OCI-LY3 (cell line): ENCODE measurements around the gene PRKX.
"Not testable (repeated sequence)": the region's sequence is repeated elsewhere in the genome, so short reads cannot be mapped to it uniquely, and the experiment has no call there.

ENCODE experiments used
- EZH2phosphoT487 ChIP-seq: fragments of 200-600 bp; shearing (Covaris generic); IDR thresholded peaks from 2 replicates; pipeline ENCODE4 v1.6.1; 2018; ENCODE audit warnings: antibody characterized with exemption, mixed run types, low read depth
- TF ChIP-seq, protein P1 (sequence below): fragments of 200-600, 300-600 bp; sonication (generic); IDR thresholded peaks from 2 replicates; pipeline ENCODE4 v1.5.1; 2014; ENCODE audit warnings: antibody characterized with exemption, low read length, low read depth

DNA sequence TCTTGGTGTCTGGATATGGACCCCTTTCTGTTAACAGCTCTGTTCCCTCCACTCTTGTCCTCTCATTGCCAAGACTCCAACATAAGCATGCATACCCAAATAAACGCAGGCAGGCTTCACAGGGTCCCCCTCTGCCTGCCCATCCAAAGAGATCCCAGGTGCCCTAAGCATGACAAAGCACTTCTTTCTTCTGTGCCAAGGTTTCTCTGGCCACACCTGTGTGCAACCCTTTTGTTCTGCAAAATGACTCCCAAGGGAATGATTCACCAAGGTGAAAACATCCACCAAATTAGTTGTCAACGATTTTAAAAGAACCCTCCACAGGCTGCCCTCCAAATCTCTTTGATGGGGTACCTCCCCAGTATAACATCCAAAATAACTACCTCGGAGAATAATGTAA is 11.4 kb downstream of the PRKX start:
- TF ChIP-seq, protein P1, sequence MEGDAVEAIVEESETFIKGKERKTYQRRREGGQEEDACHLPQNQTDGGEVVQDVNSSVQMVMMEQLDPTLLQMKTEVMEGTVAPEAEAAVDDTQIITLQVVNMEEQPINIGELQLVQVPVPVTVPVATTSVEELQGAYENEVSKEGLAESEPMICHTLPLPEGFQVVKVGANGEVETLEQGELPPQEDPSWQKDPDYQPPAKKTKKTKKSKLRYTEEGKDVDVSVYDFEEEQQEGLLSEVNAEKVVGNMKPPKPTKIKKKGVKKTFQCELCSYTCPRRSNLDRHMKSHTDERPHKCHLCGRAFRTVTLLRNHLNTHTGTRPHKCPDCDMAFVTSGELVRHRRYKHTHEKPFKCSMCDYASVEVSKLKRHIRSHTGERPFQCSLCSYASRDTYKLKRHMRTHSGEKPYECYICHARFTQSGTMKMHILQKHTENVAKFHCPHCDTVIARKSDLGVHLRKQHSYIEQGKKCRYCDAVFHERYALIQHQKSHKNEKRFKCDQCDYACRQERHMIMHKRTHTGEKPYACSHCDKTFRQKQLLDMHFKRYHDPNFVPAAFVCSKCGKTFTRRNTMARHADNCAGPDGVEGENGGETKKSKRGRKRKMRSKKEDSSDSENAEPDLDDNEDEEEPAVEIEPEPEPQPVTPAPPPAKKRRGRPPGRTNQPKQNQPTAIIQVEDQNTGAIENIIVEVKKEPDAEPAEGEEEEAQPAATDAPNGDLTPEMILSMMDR, result not testable (repeated sequence)
- not testable (repeated sequence) for TF ChIP-seq EZH2phosphoT487
